HCT116 (cell line): Measurements from ENCODE around the gene BMAL1. TPM values are rescaled to one million over a fixed set of nuclear protein-coding genes. Genes with fewer than 3 reads are reported as not detected.

Experiments
- ATAC-seq: fragments of 200-7000 bp; cut with Tn5 transposase; 2 replicates; pipeline ENCODE4 v1.9.1; 2020; ENCODE audit warnings: mild to moderate bottlenecking, moderate library complexity
- BruUV-seq: library from RNA; stranded (reverse); fragments of 400-500 nt; replicated peaks from 2 replicates; lab custom pipeline; 2021; lab: Mats Ljungman, UMichigan
- CTCF ChIA-PET: fragments of 300-600 bp; sonication (Branson Sonifier 250); formaldehyde crosslinking; loops from one replicate; lab custom pipeline; 2021; ENCODE audit warnings: antibody characterized with exemption; lab: Charles Lee
- POLR2A ChIA-PET: fragments of 300-600, 350-600 bp; sonication (Branson Sonifier 250); formaldehyde crosslinking; loops from one replicate; lab custom pipeline; 2021; ENCODE audit warnings: antibody characterized with exemption; lab: Charles Lee
- RAD21 ChIA-PET, 2 experiments: fragments of 300-600 bp; sonication (Branson Sonifier 250); formaldehyde crosslinking; loops; one replicate each; lab custom pipeline; 2023; ENCODE audit warnings: low total read pairs in 2 of 2; ENCODE audit not compliant: uncharacterized antibody in 2 of 2, unreplicated experiment in 2 of 2, low non-redundant PET in 1 of 2; lab: Charles Lee
- DNase-seq: peaks from one replicate; pipeline ENCODE4 v3.0.0-alpha.2; 2010; ENCODE audit warnings: low read depth, low spot score
- H2AFZ ChIP-seq: fragments of 200-600 bp; shearing (Covaris generic), sonication (generic); 2 replicates; pipeline ENCODE4 v1.6.1; 2017; ENCODE audit warnings: low read depth, mixed run types, mixed read lengths, antibody characterized with exemption, low read length; ENCODE audit not compliant: poor library complexity, severe bottlenecking
- H3K27ac ChIP-seq: 2 replicates; pipeline ENCODE4 v1.5.1; 2012; ENCODE audit warnings: low read depth, low read length
- H3K27me3 ChIP-seq: fragments of 200-600 bp; sonication (generic); 2 replicates; pipeline ENCODE4 v1.6.1; 2016; ENCODE audit warnings: mixed run types, low read length, mixed read lengths; ENCODE audit not compliant: insufficient read depth
- H3K36me3 ChIP-seq, 2 experiments: fragments of 200-500 bp in 1 of 2; fragments of 200-600 bp in 1 of 2; sonication (Bioruptor generic) in 1 of 2; sonication (generic) in 1 of 2; 2 replicates each; pipeline versions ENCODE4 v1.5.1 to v1.6.1; 2014 to 2016; ENCODE audit warnings: low read length in 2 of 2, inconsistent platforms in 1 of 2, mixed read lengths in 1 of 2, mixed run types in 1 of 2; ENCODE audit not compliant: insufficient read depth in 2 of 2, control insufficient read depth in 1 of 2
- H3K4me1 ChIP-seq, 2 experiments: fragments of 200-600 bp in 1 of 2; sonication (generic) in 1 of 2; 2 replicates each; pipeline versions ENCODE4 v1.5.1 to v1.6.1; 2012 to 2017; ENCODE audit warnings: low read length in 2 of 2, inconsistent platforms in 1 of 2, mild to moderate bottlenecking in 1 of 2, mixed read lengths in 1 of 2, mixed run types in 1 of 2, moderate library complexity in 1 of 2; ENCODE audit not compliant: insufficient read depth in 2 of 2, control insufficient read depth in 1 of 2
- H3K4me2 ChIP-seq: fragments of 200-600 bp; sonication (generic); 2 replicates; pipeline ENCODE4 v1.6.1; 2017; ENCODE audit warnings: mixed run types, low read length, mixed read lengths
- H3K4me3 ChIP-seq, 2 experiments: fragments of 200-600 bp in 1 of 2; sonication (generic) in 1 of 2; replicated peaks in 1 of 2; 2 replicates each; pipeline ENCODE4 v1.5.1; 2011 to 2016; ENCODE audit warnings: low read length in 2 of 2, control low read depth in 1 of 2, low read depth in 1 of 2, mild to moderate bottlenecking in 1 of 2, mixed read lengths in 1 of 2, mixed run types in 1 of 2
- H3K79me2 ChIP-seq: fragments of 200-600 bp; sonication (generic); 2 replicates; pipeline ENCODE4 v1.6.1; 2017; ENCODE audit warnings: mild to moderate bottlenecking, mixed run types, low read length, moderate library complexity, mixed read lengths; ENCODE audit not compliant: insufficient read depth
- H3K9ac ChIP-seq: fragments of 200-600 bp; sonication (generic); 2 replicates; pipeline ENCODE4 v1.6.1; 2016; ENCODE audit warnings: low read length, mixed read lengths
- H3K9me2 ChIP-seq: fragments of 200-600 bp; sonication (generic), shearing (Covaris generic); 2 replicates; pipeline ENCODE4 v1.6.1; 2017; ENCODE audit warnings: mixed run types, mild to moderate bottlenecking, moderate library complexity; ENCODE audit not compliant: insufficient read depth
- H3K9me3 ChIP-seq, 2 experiments: fragments of 200-500 bp in 1 of 2; fragments of 200-600 bp in 1 of 2; sonication (Bioruptor generic) in 1 of 2; sonication (generic) in 1 of 2; 2 replicates each; pipeline ENCODE4 v1.6.1; 2014 to 2017; ENCODE audit warnings: low read length in 2 of 2, mixed read lengths in 2 of 2, inconsistent platforms in 1 of 2, low read depth in 1 of 2, mild to moderate bottlenecking in 1 of 2, mixed run types in 1 of 2, moderate library complexity in 1 of 2; ENCODE audit not compliant: control insufficient read depth in 1 of 2, insufficient read depth in 1 of 2
- H4K20me1 ChIP-seq: fragments of 200-600 bp; sonication (generic), shearing (Covaris generic); 2 replicates; pipeline ENCODE4 v1.6.1; 2017; ENCODE audit warnings: mixed run types, mild to moderate bottlenecking, moderate library complexity; ENCODE audit not compliant: insufficient read depth
- CBX3 ChIP-seq: IDR thresholded peaks from 2 replicates; pipeline ENCODE4 v1.6.1; 2012; ENCODE audit warnings: low read depth
- CEBPB ChIP-seq: IDR thresholded peaks from 2 replicates; pipeline ENCODE4 v1.6.1; 2012; ENCODE audit warnings: low read depth
- EGR1 ChIP-seq: IDR thresholded peaks from 2 replicates; pipeline ENCODE4 v1.6.1; 2012; ENCODE audit warnings: low read depth
- EZH2 ChIP-seq: fragments of 200-600 bp; sonication (generic); IDR thresholded peaks from 2 replicates; pipeline ENCODE4 v1.6.1; 2017; ENCODE audit warnings: antibody characterized with exemption, mixed run types
- EZH2phosphoT487 ChIP-seq: fragments of 200-600 bp; IDR thresholded peaks from 2 replicates; pipeline ENCODE4 v1.6.1; 2018; ENCODE audit warnings: antibody characterized with exemption, borderline replicate concordance
- FOSL1 ChIP-seq: IDR thresholded peaks from 2 replicates; pipeline ENCODE4 v1.6.1; 2012; ENCODE audit warnings: low read depth
- JUND ChIP-seq: IDR thresholded peaks from 2 replicates; pipeline ENCODE4 v1.6.1; 2012
- POLR2A ChIP-seq: IDR thresholded peaks from 2 replicates; pipeline ENCODE4 v1.7.0; 2011; ENCODE audit warnings: borderline replicate concordance; ENCODE audit not compliant: insufficient read depth, insufficient read length; ENCODE audit errors: extremely low read depth
- RAD21 ChIP-seq: IDR thresholded peaks from 2 replicates; pipeline ENCODE4 v1.6.1; 2012; ENCODE audit warnings: low read depth, mild to moderate bottlenecking
- SP1 ChIP-seq: IDR thresholded peaks from 2 replicates; pipeline ENCODE4 v1.6.1; 2012; ENCODE audit warnings: low read depth
- SRF ChIP-seq: IDR thresholded peaks from 2 replicates; pipeline ENCODE4 v1.6.1; 2012; ENCODE audit warnings: low read depth
- TCF7L2 ChIP-seq: IDR thresholded peaks from 2 replicates; pipeline ENCODE4 v1.7.0; 2011; ENCODE audit warnings: borderline replicate concordance, inconsistent platforms; ENCODE audit not compliant: insufficient read depth, insufficient read length; ENCODE audit errors: extremely low read depth
- YY1 ChIP-seq: IDR thresholded peaks from 2 replicates; pipeline ENCODE4 v1.6.1; 2011; ENCODE audit warnings: low read length, low read depth, moderate library complexity, mild to moderate bottlenecking; ENCODE audit not compliant: insufficient replicate concordance; ENCODE audit errors: extremely low read depth
- ZFX ChIP-seq: fragments of 450-650 bp; IDR thresholded peaks from 2 replicates; pipeline ENCODE4 v1.6.1; 2017
- ZNF274 ChIP-seq: fragments of 200-500 bp; sonication (Bioruptor generic); IDR thresholded peaks from 2 replicates; pipeline ENCODE4 v1.6.1; 2014; ENCODE audit warnings: mild to moderate bottlenecking, low read depth, low read length, inconsistent platforms
- intact Hi-C: fragments of 100-400 bp; cut with micrococcal nuclease; formaldehyde crosslinking; loops from 2 replicates; pipeline ENCODE4 v1.10.0; 2022
- total RNA-seq: library from RNA; stranded (reverse); gene quantifications from one replicate; pipeline ENCODE4 v1.2.1, GENCODE V29; 2021; ENCODE audit not compliant: unreplicated experiment
- TF ChIP-seq, protein P1 (sequence below), 3 experiments: fragments of 200-600 bp in 1 of 3; sonication (generic) in 1 of 3; IDR thresholded peaks in 2 of 3; conservative IDR thresholded peaks in 1 of 3; 2 replicates each; pipeline ENCODE4 v1.5.1; 2012 to 2017; ENCODE audit warnings: low read depth in 2 of 3, low read length in 2 of 3, antibody characterized with exemption in 1 of 3, borderline replicate concordance in 1 of 3, control low read depth in 1 of 3, mild to moderate bottlenecking in 1 of 3, mixed read lengths in 1 of 3, mixed run types in 1 of 3, moderate library complexity in 1 of 3; ENCODE audit not compliant: insufficient read depth in 1 of 3
- TF ChIP-seq, protein P2 (sequence below): IDR thresholded peaks from 2 replicates; pipeline ENCODE4 v1.6.1; 2011; ENCODE audit warnings: mild to moderate bottlenecking, low read length, moderate library complexity; ENCODE audit not compliant: insufficient replicate concordance; ENCODE audit errors: extremely low read depth
- TF ChIP-seq, protein P3 (sequence below): IDR thresholded peaks from 2 replicates; pipeline ENCODE4 v1.6.1; 2012
- TF ChIP-seq, protein P4 (sequence below): IDR thresholded peaks from 2 replicates; pipeline ENCODE4 v1.6.1; 2012

The BMAL1 gene
- total RNA-seq, 1 experiment from 2014 or later, result 17.6 TPM

DNA sequence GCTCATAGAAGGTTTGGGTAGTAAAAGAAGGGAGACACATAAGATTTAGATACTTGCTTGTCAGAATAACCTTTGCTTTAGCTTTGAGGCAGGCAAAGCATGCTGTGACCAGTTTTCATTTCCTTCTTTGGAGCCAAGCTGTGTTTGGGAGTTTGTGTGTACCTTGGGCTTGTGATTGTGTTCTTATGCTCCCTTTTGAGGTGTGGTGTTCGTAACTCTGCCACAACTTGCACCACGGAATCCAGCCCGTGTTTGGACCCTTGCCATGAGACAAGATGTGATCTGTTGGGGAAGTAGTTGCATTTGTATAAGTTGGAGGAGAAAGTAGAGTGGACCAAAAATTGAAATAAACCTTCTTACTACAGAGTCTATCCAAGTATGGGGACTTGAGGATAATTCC, 34.0 kb downstream of the BMAL1 start:
- no peak overlapping the region for H3K4me3 ChIP-seq
- intact Hi-C loops, result no loop called here
- H3K4me1 ChIP-seq, result no peaks in the 10 kb centered on the region; a peak in 1 of 4 replicates
- H3K9me3 ChIP-seq, result no peaks in the 10 kb centered on the region
- no peak overlapping the region for H3K9ac ChIP-seq
- H3K27me3 ChIP-seq, result no peaks in the 10 kb centered on the region
- no peak for DNase-seq
- H3K27ac ChIP-seq, result no peak overlapping the region
- H3K36me3 ChIP-seq, result no peaks in the 10 kb centered on the region
- no peaks in the 10 kb centered on the region for H3K9me2 ChIP-seq
- no peak for TF ChIP-seq EGR1
- no peak for TF ChIP-seq POLR2A
- TF ChIP-seq RAD21, result no peak
- TF ChIP-seq, protein P1, sequence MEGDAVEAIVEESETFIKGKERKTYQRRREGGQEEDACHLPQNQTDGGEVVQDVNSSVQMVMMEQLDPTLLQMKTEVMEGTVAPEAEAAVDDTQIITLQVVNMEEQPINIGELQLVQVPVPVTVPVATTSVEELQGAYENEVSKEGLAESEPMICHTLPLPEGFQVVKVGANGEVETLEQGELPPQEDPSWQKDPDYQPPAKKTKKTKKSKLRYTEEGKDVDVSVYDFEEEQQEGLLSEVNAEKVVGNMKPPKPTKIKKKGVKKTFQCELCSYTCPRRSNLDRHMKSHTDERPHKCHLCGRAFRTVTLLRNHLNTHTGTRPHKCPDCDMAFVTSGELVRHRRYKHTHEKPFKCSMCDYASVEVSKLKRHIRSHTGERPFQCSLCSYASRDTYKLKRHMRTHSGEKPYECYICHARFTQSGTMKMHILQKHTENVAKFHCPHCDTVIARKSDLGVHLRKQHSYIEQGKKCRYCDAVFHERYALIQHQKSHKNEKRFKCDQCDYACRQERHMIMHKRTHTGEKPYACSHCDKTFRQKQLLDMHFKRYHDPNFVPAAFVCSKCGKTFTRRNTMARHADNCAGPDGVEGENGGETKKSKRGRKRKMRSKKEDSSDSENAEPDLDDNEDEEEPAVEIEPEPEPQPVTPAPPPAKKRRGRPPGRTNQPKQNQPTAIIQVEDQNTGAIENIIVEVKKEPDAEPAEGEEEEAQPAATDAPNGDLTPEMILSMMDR (IDR thresholded peaks at IDR 0.05 in 2 of 3, conservative IDR thresholded peaks at IDR 0.05 in 1 of 3; ENCODE audit: borderline replicate concordance in 1 of 3, insufficient read depth in 1 of 3, low read depth in 2 of 3, low read length in 2 of 3), result no peak
- no peak for TF ChIP-seq ZFX
- TF ChIP-seq, protein P2, sequence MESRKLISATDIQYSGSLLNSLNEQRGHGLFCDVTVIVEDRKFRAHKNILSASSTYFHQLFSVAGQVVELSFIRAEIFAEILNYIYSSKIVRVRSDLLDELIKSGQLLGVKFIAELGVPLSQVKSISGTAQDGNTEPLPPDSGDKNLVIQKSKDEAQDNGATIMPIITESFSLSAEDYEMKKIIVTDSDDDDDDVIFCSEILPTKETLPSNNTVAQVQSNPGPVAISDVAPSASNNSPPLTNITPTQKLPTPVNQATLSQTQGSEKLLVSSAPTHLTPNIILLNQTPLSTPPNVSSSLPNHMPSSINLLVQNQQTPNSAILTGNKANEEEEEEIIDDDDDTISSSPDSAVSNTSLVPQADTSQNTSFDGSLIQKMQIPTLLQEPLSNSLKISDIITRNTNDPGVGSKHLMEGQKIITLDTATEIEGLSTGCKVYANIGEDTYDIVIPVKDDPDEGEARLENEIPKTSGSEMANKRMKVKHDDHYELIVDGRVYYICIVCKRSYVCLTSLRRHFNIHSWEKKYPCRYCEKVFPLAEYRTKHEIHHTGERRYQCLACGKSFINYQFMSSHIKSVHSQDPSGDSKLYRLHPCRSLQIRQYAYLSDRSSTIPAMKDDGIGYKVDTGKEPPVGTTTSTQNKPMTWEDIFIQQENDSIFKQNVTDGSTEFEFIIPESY, result no peak
- TF ChIP-seq, protein P3, sequence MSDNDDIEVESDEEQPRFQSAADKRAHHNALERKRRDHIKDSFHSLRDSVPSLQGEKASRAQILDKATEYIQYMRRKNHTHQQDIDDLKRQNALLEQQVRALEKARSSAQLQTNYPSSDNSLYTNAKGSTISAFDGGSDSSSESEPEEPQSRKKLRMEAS, result no peak
- no peak for TF ChIP-seq TCF7L2
- no peak for TF ChIP-seq SRF
- TF ChIP-seq JUND, result no peak
- TF ChIP-seq SP1, result no peak
- TF ChIP-seq EZH2phosphoT487, result no peak
- TF ChIP-seq EZH2, result no peak
- no peak for TF ChIP-seq ZNF274
- TF ChIP-seq FOSL1, result no peak
- TF ChIP-seq, protein P4, sequence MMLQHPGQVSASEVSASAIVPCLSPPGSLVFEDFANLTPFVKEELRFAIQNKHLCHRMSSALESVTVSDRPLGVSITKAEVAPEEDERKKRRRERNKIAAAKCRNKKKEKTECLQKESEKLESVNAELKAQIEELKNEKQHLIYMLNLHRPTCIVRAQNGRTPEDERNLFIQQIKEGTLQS, result no peak
- TF ChIP-seq CEBPB, result no peak
- TF ChIP-seq CBX3, result no peak
- no peak for TF ChIP-seq YY1
- ChIA-PET POLR2A (no interaction called here), RAD21 (no interaction called here), CTCF (no interaction called here)
- H4K20me1 ChIP-seq, result no peaks in the 10 kb centered on the region
- no peak for ATAC-seq
- TSS peak; percentile 28 for BruUV-seq
- no peaks in the 10 kb centered on the region for H3K79me2 ChIP-seq
- no peak overlapping the region for H3K4me2 ChIP-seq
- no peak overlapping the region for H2AFZ ChIP-seq
